GM12878 (cell line): ENCODE results near the gene ZKSCAN1. TPM values are rescaled to one million over a fixed set of nuclear protein-coding genes. Genes with fewer than 3 reads are reported as not detected.
"Not testable (repeated sequence)": the region's sequence is repeated elsewhere in the genome, so short reads cannot be mapped to it uniquely, and the experiment has no call there.

Source experiments
- ATAC-seq: fragments of 200-7000 bp; cut with Tn5 transposase; 3 replicates; pipeline ENCODE4 v1.9.1; 2020; ENCODE audit warnings: mild to moderate bottlenecking, moderate library complexity
- BruUV-seq: library from RNA; stranded (reverse); fragments of 400-500 nt; replicated peaks from 2 replicates; lab custom pipeline; 2021; lab: Mats Ljungman, UMichigan
- CTCF ChIA-PET: fragments of 300-600 bp; sonication (Branson Sonifier 250); formaldehyde crosslinking; extraction: SDS; loops from one replicate; lab custom pipeline; 2021; ENCODE audit warnings: inconsistent platforms; lab: Yijun Ruan, JAX
- POLR2A ChIA-PET: fragments of 350-600 bp; formaldehyde crosslinking; extraction: SDS; loops from one replicate; lab custom pipeline; 2021; ENCODE audit warnings: inconsistent platforms; lab: Charles Lee
- RAD21 ChIA-PET: fragments of 300-600 bp; sonication (Branson Sonifier 250); formaldehyde crosslinking; loops from one replicate; lab custom pipeline; 2023; ENCODE audit warnings: antibody characterized with exemption; ENCODE audit not compliant: unreplicated experiment; lab: Charles Lee
- SMC1A ChIA-PET: fragments of 300-600 bp; sonication (Branson Sonifier 250); formaldehyde crosslinking; loops from one replicate; lab custom pipeline; 2023; ENCODE audit not compliant: unreplicated experiment, uncharacterized antibody; lab: Charles Lee
- DNase-seq: peaks from one replicate; pipeline ENCODE4 v3.0.0-alpha.2; 2011; ENCODE audit warnings: low read depth, low spot score
- FAIRE-seq: peaks from 3 replicates; lab custom pipeline; 2011; peaks lifted over from hg19 to GRCh38; lab: Jason Lieb, UNC
- H2AFZ ChIP-seq: 2 replicates; pipeline ENCODE4 v1.6.0; 2011; ENCODE audit warnings: low read depth, low read length, control low read depth; ENCODE audit not compliant: control insufficient read depth
- H3K27ac ChIP-seq: 2 replicates; pipeline ENCODE4 v1.5.1; 2011; ENCODE audit warnings: control low read depth; ENCODE audit not compliant: control insufficient read depth, insufficient read depth
- H3K27me3 ChIP-seq, 2 experiments: replicated peaks in 1 of 2; 2 replicates each; pipeline versions ENCODE4 v1.6.0 to v1.6.1; 2011; ENCODE audit warnings: low read length in 1 of 2; ENCODE audit not compliant: control insufficient read depth in 2 of 2, insufficient read depth in 2 of 2
- H3K36me3 ChIP-seq, 2 experiments: 2 replicates each; pipeline ENCODE4 v1.5.1; 2011; ENCODE audit warnings: low read length in 1 of 2; ENCODE audit not compliant: control insufficient read depth in 2 of 2, insufficient read depth in 2 of 2
- H3K4me1 ChIP-seq: 2 replicates; pipeline ENCODE4 v1.6.1; 2011; ENCODE audit warnings: mild to moderate bottlenecking, low read length, moderate library complexity, mixed read lengths; ENCODE audit not compliant: control insufficient read depth, insufficient read depth
- H3K4me2 ChIP-seq: 2 replicates; pipeline ENCODE4 v1.6.0; 2011; ENCODE audit warnings: control low read depth; ENCODE audit not compliant: control insufficient read depth, insufficient read depth
- H3K4me3 ChIP-seq: fragments of 200-600 bp; sonication (generic); 2 replicates; pipeline ENCODE4 v1.5.1; 2016
- H3K79me2 ChIP-seq: 2 replicates; pipeline ENCODE4 v1.6.0; 2011; ENCODE audit warnings: low read length; ENCODE audit not compliant: control insufficient read depth, insufficient read depth
- H3K9ac ChIP-seq: 2 replicates; pipeline ENCODE4 v1.8.0; 2011; ENCODE audit warnings: low read length, control low read depth, mixed read lengths; ENCODE audit not compliant: control insufficient read depth, insufficient read depth
- H3K9me3 ChIP-seq: replicated peaks from 3 replicates; pipeline ENCODE4 v1.5.1; 2011; ENCODE audit warnings: mild to moderate bottlenecking, low read length; ENCODE audit not compliant: control insufficient read depth, insufficient read depth
- H4K20me1 ChIP-seq: 2 replicates; pipeline ENCODE4 v1.6.0; 2011; ENCODE audit not compliant: control insufficient read depth, insufficient read depth
- BACH1 ChIP-seq: fragments of 450-650 bp; IDR thresholded peaks from 2 replicates; pipeline ENCODE4 v1.6.1; 2017; ENCODE audit warnings: mild to moderate bottlenecking, borderline replicate concordance
- MTA3 ChIP-seq: IDR thresholded peaks from 2 replicates; pipeline ENCODE4 v1.6.1; 2012; ENCODE audit warnings: low read length, inconsistent platforms, borderline replicate concordance
- MYB ChIP-seq: fragments of 150-350 bp; IDR thresholded peaks from 2 replicates; pipeline ENCODE4 v1.6.1; 2014; ENCODE audit warnings: mild to moderate bottlenecking, low read depth, low read length, borderline replicate concordance
- MYC ChIP-seq: IDR thresholded peaks from 2 replicates; pipeline ENCODE4 v1.6.1; 2011; ENCODE audit warnings: mild to moderate bottlenecking, low read length, moderate library complexity, inconsistent platforms; ENCODE audit not compliant: insufficient read depth, insufficient replicate concordance, insufficient read length, severe bottlenecking
- NRF1 ChIP-seq: conservative IDR thresholded peaks from 2 replicates; pipeline ENCODE4 v1.6.1; 2011; ENCODE audit warnings: mild to moderate bottlenecking, low read depth, low read length, improper control_type of control experiment
- PAX8 ChIP-seq: fragments of 450-650 bp; IDR thresholded peaks from 2 replicates; pipeline ENCODE4 v1.6.1; 2017; ENCODE audit warnings: mild to moderate bottlenecking, moderate library complexity
- YBX1 ChIP-seq: fragments of 450-650 bp; IDR thresholded peaks from 2 replicates; pipeline ENCODE4 v1.6.1; 2016; ENCODE audit warnings: antibody characterized with exemption
- WGBS: methylation state at CpG from one replicate; pipeline ENCODE4 v1.1.6; 2016; ENCODE audit warnings: low lambda C conversion rate; ENCODE audit not compliant: insufficient replicate concordance, insufficient coverage; ENCODE audit errors: missing lambda C conversion rate; 5-methylcytosine and 5-hydroxymethylcytosine counted together
- in situ Hi-C: fragments of 300-500 bp; cut with MboI; formaldehyde crosslinking; loops from 9 replicates; pipeline ENCODE4 v1.14.3; 2018; ENCODE audit warnings: mixed read lengths
- intact Hi-C: fragments of 100-400 bp; cut with micrococcal nuclease; formaldehyde crosslinking; loops from one replicate; pipeline ENCODE4 v1.14.2; 2022; ENCODE audit not compliant: unreplicated experiment
- polyA plus RNA-seq, 11 experiments: library from polyadenylated mRNA; depleted of rRNA in 4 of 11; unstranded in 6 of 11; stranded (reverse) in 5 of 11; fragments of >200 nt; fragmentation: Nextera tagmentation in 4 of 11; fragmentation: Illumina TruSeq in 1 of 11; extraction: Ambion mirVana in 4 of 11; extraction: Trizol in 1 of 11; gene quantifications; 1 replicate in 1 of 11; 2 replicates in 10 of 11; pipeline versions ENCODE4 v1.2.1 to v1.2.3, GENCODE V29; 2011 to 2016; ENCODE audit warnings: inconsistent platforms in 2 of 11, missing spikeins in 2 of 11, low read depth in 1 of 11
- total RNA-seq, 4 experiments: library from RNA; depleted of rRNA in 3 of 4; stranded (reverse); fragments of >200 nt in 3 of 4; fragmentation: Illumina TruSeq in 1 of 4; extraction: Trizol in 1 of 4; gene quantifications; 2 replicates each; pipeline versions ENCODE4 v1.2.1 to v1.2.3, GENCODE V29; 2013 to 2021

Gene ZKSCAN1
- total and polyA plus RNA-seq, 10 of the 15 experiments (the other 5 are each of a cell fraction or from before 2014, with no cell fraction given), result 3.2 to 34.4 (median 18.1) TPM

- no peak for TF ChIP-seq YBX1
- TF ChIP-seq MTA3, result no peak
- no peak for TF ChIP-seq MYC
- TF ChIP-seq PAX8, result no peak
- TF ChIP-seq NRF1, result no peak
- no peak for TF ChIP-seq BACH1
- no peak for TF ChIP-seq MYB
- Histone ChIP-seq H4K20me1 (no peaks in the 10 kb centered on the region), H3K4me3 (no peak overlapping the region), H3K4me2 (no peak overlapping the region), H2AFZ (no peak overlapping the region), H3K27me3 (no peaks in the 10 kb centered on the region), H3K9me3 (no peaks in the 10 kb centered on the region), H3K4me1 (no peaks in the 10 kb centered on the region), H3K36me3 (no peaks in the 10 kb centered on the region), H3K27ac (no peak overlapping the region), H3K9ac (no peak overlapping the region), H3K79me2 (no peaks in the 10 kb centered on the region)
- ATAC-seq (no peak), FAIRE-seq (no peak), DNase-seq (no peak)
- ChIA-PET SMC1A (no interaction called here), POLR2A (no interaction called here), RAD21 (no interaction called here), CTCF (no interaction called here)
- intact Hi-C loops (no loop called here), in situ Hi-C loops (no loop called here)
- no TSS peak for BruUV-seq
- 2% methylated on average over 3 of the region's 4 CpGs for WGBS
Observed at GRCh38 chr7:99971242-99971641, 44.2 kb upstream of the ZKSCAN1 start.

DNA sequence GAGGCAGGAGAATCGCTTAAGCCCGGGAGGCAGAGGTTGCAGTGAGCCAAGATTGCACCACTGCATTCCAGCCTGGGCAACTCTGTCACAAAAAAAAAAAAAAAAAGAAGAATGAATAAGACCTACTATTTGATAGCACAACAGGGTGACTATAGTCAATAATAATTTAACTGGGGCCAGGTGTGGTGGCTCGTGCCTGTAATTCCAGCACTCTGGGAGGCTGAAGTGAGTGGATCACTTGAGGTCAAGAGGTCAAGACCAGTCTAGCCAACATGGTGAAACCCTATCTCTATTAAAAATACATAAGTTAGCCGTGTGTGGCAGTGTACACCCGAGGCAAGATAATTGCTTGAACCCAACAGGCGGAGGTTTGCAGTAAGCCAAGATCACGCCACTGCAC, 41.6 kb upstream of the ZKSCAN1 start:
- BruUV-seq, FAIRE-seq, intact Hi-C loops, H3K27ac ChIP-seq, POLR2A ChIA-PET, DNase-seq, H3K79me2 ChIP-seq, H3K4me1 ChIP-seq, RAD21 ChIA-PET, in situ Hi-C loops, H3K4me3 ChIP-seq, H3K9ac ChIP-seq, H3K36me3 ChIP-seq, H4K20me1 ChIP-seq, H3K27me3 ChIP-seq, H2AFZ ChIP-seq, SMC1A ChIA-PET, ATAC-seq, H3K9me3 ChIP-seq, H3K4me2 ChIP-seq: not testable (repeated sequence)
- CTCF ChIA-PET, result interaction anchor here (1.4 kb wide), 1 partner anchor 157 kb away, joined by 3 read pairs; no protein-coding TSS in a partner anchor
- 51% methylated on average over 7 of the region's 7 CpGs for whole genome bisulfite sequencing
